Skin of body (tissue), 2 donors: ENCODE data around the gene RNMT. TPM values are rescaled to one million over a fixed set of nuclear protein-coding genes. Genes with fewer than 3 reads are reported as not detected.
A peak's percentile ranks its signal among the peaks of the same experiment; 100 is the strongest.
"Not testable (repeated sequence)": the region's sequence is repeated elsewhere in the genome, so short reads cannot be mapped to it uniquely, and the experiment has no call there.

Experiments
- DNase-seq: peaks from one replicate; lab custom pipeline; 2025; lab: John Stamatoyannopoulos, UW
- total RNA-seq: library from RNA; depleted of rRNA; stranded (reverse); fragments of >200 nt; gene quantifications from one replicate; pipeline ENCODE4 v1.2.3, GENCODE V29; 2014

Gene RNMT
- total RNA-seq, result 34.9 TPM

DNA sequence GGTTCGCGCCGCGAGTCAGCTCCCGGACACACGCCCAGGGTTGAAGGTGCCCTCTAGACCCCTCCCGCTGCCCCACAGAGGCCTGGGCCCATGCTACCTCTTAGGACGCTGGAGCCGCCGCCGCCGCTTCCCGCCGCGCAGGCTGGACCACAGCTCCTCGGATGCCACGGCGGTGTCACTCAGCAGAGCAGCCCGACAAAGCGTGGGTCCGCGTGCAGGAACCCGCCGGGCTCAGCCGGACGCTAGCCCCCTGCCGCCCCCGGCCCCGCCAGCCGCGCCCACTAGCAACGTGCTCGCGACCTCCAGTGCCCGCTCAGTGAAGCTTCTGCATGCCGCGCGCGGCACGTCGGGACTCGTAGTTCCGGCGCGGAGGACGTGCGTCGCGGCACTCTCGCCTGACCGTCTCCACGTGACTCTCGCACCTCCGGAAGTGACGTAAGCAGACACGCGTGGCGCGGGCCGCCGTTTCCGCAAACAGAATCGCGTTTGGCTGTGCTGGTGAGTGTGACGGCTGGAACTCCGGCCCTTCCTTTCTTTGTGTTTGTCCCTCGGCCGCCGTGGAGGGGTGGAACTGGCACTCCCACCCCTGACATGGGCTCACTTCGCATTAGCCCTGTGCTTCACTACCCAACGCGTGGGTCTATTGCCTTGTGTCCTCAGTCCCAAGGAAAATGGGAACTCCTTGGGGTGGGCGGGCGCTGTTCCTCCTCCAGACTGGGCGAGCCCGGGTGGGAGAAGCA is at the start of gene RNMT, which contains the start of gene FAM210A:
Gene RNMT (plus strand): TSS at position 442 of the 740 bp plus-strand sequence. CDS start 4,845 bp downstream, outside the sequence.
Gene FAM210A (minus strand): TSS at position 327 of the 740 bp plus-strand sequence. CDS start 44,481 bp downstream, outside the sequence.
- peak; percentile 97 for DNase-seq

DNA sequence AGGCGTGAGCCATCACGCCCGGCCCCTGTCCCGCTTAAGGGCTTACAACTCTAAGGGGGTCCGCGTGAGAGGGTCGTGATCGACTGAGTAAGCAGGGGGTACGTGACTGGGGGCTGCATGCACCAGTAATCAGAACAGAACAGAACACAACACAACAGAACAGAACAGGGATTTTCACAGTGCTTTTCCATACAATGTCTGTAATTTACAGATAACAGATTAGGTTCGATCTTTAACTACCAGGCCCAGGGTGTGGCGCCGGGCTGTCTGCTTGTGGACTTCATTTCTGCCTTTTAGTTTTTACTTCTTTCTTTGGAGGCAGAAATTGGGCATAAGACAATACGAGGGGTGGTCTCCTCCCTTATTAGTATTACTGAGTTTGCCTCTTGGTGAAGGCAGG is 49.1 kb upstream of the RNMT start:
- not testable (repeated sequence) for DNase-seq

- no peak for DNase-seq
These were observed 45.9 kb upstream of the RNMT start for GRCh38 chr18:13680612-13681011.

GRCh38 chr18:13681701-13682100 is 44.8 kb upstream of the RNMT start:
- DNase-seq, result no peak

DNA sequence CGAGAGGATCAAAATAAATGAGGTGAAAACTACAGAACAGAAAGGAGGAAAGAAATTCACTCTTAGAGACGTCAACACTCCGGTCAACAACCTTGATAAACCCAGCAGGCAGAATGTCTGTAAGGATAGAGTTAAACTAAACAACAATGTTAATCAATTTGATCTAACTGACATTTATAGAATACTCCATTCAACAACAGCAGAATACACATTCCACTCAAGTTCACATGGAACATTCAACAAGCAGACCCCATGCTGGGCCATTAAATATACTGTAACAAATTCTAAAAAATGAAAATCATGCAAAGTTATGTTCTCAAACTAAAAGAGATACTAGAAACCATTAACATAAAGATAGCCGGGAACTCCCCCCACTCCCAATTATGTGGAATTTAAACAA is 41.9 kb upstream of the RNMT start:
- no peak for DNase-seq

- no peak for DNase-seq
These were observed 38.0 kb upstream of the RNMT start for GRCh38 chr18:13688191-13689136.

DNA sequence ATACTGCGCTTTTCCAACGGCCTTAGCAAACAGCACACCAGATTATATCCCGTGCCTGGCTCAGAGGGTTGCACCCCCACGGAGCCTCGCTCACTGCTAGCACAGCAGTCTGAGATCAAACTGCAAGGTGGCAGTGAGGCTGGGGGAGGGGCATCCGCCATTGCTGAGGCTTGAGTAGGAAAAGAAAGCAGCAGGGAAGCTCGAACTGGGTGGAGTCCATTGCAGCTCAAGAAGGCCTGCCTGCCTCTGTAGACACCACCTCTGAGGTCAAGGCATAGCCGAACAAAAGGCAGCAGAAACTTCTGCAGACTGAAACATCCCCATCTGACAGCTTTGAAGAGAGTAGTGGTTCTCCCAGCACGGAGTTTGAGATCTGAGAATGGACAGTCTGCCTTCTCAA is 36.4 kb upstream of the RNMT start:
- not testable (repeated sequence) for DNase-seq

DNA sequence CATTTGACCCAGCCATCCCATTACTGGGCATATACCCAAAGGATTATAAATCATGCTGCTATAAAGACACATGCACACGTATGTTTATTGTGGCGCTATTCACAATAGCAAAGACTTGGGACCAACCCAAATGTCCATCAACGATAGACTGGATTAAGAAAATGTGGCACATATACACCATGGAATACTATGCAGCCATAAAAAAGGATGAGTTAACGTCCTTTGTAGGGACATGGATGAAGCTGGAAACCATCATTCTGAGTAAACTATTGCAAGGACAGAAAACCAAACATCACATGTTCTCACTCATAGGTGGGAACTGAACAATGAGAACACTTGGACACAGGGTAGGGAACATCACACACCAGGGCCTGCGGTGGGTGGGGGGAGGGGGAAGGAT is 31.1 kb upstream of the RNMT start:
- DNase-seq, result not testable (repeated sequence)

DNA sequence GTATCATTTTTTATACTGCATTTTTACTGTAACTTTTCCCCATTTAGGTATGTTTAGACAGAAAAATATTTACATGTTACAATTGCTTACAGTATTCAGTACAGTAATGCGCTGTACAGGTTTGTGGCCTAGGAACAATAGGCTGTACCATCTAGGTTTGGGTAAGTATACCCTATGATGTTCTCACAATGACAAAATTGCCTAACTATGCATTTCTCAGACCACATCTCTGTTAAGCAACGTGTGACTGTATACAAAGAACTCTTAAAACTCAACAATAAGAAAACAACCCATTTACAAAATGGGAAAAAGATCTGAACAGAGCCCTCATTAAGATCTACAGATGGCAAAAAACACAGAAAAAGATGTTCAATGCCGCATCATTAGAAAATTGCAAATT is 29.5 kb upstream of the RNMT start:
- DNase-seq, result no peak

GRCh38 chr18:13700153-13700552 is 26.3 kb upstream of the RNMT start:
- no peak for DNase-seq

- DNase-seq, result no peak
These were observed 22.6 kb upstream of the RNMT start for GRCh38 chr18:13703899-13704298.

DNA sequence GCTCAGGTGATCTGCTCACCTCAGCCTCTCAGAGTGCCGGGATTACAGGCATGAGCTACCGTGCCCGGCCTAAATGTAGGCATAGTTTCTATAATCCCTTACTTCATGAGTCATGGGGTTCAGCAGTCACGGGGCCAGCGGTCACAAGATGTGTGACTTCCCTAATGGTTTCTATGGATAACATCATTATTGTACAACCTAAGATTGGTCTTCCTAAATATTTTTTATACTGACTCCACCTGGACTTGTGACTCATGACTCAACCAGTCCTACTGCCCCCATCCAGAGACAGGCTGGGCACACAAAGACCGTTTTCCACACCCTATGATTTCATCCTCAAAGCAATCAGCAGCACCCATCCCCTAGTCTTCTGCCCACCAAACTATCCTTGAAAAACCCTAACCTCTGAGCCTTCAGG is 16.1 kb upstream of the RNMT start:
- no peak for DNase-seq

GRCh38 chr18:13712400-13713131 is 13.9 kb upstream of the RNMT start:
- no peak for DNase-seq

GRCh38 chr18:13713455-13714055 is 12.9 kb upstream of the RNMT start:
- no peak for DNase-seq

- DNase-seq, result no peak
These were observed 11.1 kb upstream of the RNMT start for GRCh38 chr18:13715330-13715729.

DNA sequence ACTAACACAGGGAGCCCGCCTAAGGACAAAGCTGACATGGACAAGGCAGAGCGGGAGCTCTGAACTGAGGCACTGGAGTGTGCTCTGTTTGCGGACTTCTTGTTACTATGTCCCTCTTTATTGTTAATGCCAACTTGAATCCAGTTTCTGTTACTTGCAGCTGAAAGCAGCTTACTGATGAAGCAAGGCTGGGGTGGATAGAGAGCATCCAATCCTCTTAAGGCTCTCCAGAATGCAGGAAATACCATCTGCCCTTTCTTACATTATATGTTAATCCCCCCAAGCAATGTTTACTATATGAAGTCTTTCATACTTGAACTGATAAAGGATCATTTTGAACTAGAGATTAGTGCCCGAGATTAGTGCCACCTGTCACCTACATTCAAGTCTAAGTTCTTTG is 9.6 kb upstream of the RNMT start:
- DNase-seq, result no peak

- no peak for DNase-seq
These were observed 6.3 kb upstream of the RNMT start for GRCh38 chr18:13720123-13720522.

DNA sequence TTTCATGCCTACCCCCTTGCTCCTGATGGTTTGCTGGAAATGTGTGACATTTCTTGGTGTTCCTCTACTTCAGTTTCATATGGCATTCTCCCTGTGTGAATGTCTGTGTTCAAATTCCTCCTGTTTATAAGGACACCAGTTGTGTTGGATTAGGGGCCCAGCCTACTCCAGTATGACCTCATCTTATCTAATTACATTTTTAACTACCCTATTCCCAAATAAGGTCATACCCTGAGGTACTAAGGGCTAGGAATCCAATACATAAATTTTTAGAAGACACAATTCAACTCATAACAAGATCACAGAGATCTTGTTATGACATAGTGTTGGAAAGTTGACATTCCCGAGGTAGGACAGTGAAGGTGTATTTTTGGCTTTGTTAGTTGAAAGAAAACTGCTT is 5.6 kb upstream of the RNMT start:
- no peak for DNase-seq

- peak; percentile 3 for DNase-seq
These were observed 774 bp upstream of the RNMT start for GRCh38 chr18:13725566-13726231.

DNA sequence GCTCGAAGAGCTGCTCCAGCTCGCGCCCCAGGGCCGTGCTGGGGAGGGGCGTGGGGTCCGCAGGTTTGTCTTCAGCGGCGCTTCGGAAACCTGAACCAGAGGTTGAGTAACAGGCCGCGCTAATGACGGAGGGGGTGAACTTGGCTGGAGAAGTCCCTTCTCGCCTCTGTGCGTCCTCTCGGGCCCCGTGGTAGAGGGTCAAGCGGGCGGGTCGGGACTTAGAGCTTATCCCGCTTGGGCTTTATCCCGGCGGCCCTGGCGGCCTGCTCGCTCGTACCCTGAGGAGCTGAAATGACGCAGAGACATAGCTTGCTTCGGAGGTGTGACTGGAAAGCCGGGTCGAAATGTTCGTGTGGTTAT is 479 bp downstream of the RNMT start:
- no peak for DNase-seq

DNA sequence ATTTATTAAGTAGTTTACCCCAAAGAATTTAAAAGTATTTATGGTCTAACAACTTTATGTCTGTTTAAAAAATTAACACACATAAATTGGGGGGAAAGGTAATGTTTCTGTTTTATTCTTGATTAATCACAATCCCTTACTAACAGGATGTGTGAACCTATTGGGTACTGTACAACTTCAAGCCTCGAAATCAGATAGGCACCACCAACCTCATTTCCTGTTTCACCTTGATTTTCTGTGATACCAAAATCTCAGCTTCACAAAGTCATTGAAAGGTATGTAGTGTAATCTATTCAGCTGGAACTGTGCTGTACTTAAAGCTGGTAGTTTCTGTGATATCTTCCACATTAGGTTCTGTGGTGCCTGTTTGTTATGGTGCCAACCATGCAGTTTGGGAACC is 4.0 kb downstream of the RNMT start:
- no peak for DNase-seq
